GM23338 (cell line): ENCODE measurements around the gene ZMYND19.

Source experiments
- CTCF ChIP-seq, 2 experiments: fragments of 200-600 bp in 1 of 2; sonication (generic) in 1 of 2; conservative IDR thresholded peaks; 2 replicates each; pipeline versions ENCODE4 v1.5.1 to v1.6.1; 2016 to 2017; ENCODE audit warnings: antibody characterized with exemption in 2 of 2, low read depth in 2 of 2, mild to moderate bottlenecking in 2 of 2, moderate library complexity in 1 of 2
- EZH2 ChIP-seq: fragments of 200-600 bp; sonication (generic); IDR thresholded peaks from one replicate; pipeline ENCODE4 v1.8.0; 2017; ENCODE audit warnings: antibody characterized with exemption, mild to moderate bottlenecking, low read depth; ENCODE audit not compliant: unreplicated experiment
- EZH2phosphoT487 ChIP-seq: fragments of 200-600 bp; sonication (generic); IDR thresholded peaks from one replicate; pipeline ENCODE4 v1.8.1; 2018; ENCODE audit warnings: antibody characterized with exemption; ENCODE audit not compliant: unreplicated experiment
- JUNB ChIP-seq: IDR thresholded peaks from one replicate; pipeline ENCODE4 v1.6.1; 2016; ENCODE audit warnings: antibody characterized with exemption; ENCODE audit not compliant: unreplicated experiment
- POLR2AphosphoS5 ChIP-seq: IDR thresholded peaks from 2 replicates; pipeline ENCODE4 v1.6.1; 2016; ENCODE audit warnings: antibody characterized with exemption, low read depth
- TF ChIP-seq, protein P1 (sequence below): IDR thresholded peaks from 2 replicates; pipeline ENCODE4 v1.6.1; 2016; ENCODE audit warnings: antibody characterized with exemption

DNA sequence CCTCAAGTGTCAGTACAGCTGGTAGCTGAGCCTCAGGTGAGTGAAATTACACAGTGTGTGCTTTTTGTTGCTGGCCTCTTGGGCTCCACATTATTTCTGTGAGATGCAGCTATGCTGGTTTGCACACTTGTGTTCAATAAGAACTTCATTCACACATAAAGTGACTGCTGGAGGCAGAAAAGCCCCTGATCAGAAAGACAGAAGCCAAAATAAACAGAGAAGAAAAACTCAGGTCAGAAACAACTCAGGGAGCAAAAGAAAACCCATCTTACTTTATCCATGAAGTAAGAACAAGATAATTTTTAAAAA, 55.2 kb downstream of the ZMYND19 start:
- no peak for TF ChIP-seq EZH2phosphoT487
- TF ChIP-seq JUNB, result no peak
- TF ChIP-seq POLR2AphosphoS5, result no peak
- no peak for TF ChIP-seq CTCF (conservative IDR thresholded peaks at IDR 0.05; ENCODE audit: low read depth in 2 of 2)
- TF ChIP-seq EZH2, result no peak
- TF ChIP-seq, protein P1, sequence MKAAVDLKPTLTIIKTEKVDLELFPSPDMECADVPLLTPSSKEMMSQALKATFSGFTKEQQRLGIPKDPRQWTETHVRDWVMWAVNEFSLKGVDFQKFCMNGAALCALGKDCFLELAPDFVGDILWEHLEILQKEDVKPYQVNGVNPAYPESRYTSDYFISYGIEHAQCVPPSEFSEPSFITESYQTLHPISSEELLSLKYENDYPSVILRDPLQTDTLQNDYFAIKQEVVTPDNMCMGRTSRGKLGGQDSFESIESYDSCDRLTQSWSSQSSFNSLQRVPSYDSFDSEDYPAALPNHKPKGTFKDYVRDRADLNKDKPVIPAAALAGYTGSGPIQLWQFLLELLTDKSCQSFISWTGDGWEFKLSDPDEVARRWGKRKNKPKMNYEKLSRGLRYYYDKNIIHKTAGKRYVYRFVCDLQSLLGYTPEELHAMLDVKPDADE, result no peak
